HG02759 (cell line): ENCODE results near the gene EMX2.

Source experiments
- ATAC-seq: cut with Tn5 transposase; IDR thresholded peaks from one replicate; pipeline ENCODE4 v1.9.1; 2021; ENCODE audit warnings: mild to moderate bottlenecking, moderate library complexity; ENCODE audit not compliant: unreplicated experiment

Gene EMX2

GRCh38 chr10:117543225-117544003 lies 868 bp downstream of the EMX2 start:
- ATAC-seq = no peak

- ATAC-seq = no peak
Measured at GRCh38 chr10:117544004-117544701, 1.6 kb downstream of the EMX2 start.

GRCh38 chr10:117544711-117545140 lies 2.2 kb downstream of the EMX2 start:
- no peak for ATAC-seq

GRCh38 chr10:117545141-117546019 lies 2.8 kb downstream of the EMX2 start:
- no peak for ATAC-seq

GRCh38 chr10:117546020-117546580 lies 3.6 kb downstream of the EMX2 start:
- no peak for ATAC-seq

GRCh38 chr10:117546581-117547015 lies 4.1 kb downstream of the EMX2 start:
- ATAC-seq = no peak

- ATAC-seq = no peak
Measured at GRCh38 chr10:117547016-117547715, 4.6 kb downstream of the EMX2 start.

GRCh38 chr10:117547716-117548668 lies 5.4 kb downstream of the EMX2 start:
- ATAC-seq = no peak

GRCh38 chr10:117549100-117549585 lies 6.6 kb downstream of the EMX2 start:
- ATAC-seq = no peak

GRCh38 chr10:117550076-117550475 lies 7.5 kb downstream of the EMX2 start:
- no peak for ATAC-seq

GRCh38 chr10:117550599-117551329 lies 8.2 kb downstream of the EMX2 start:
- ATAC-seq = no peak

- ATAC-seq = no peak
Measured at GRCh38 chr10:117551330-117552155, 9.0 kb downstream of the EMX2 start.

GRCh38 chr10:117552156-117552631 lies 9.6 kb downstream of the EMX2 start:
- ATAC-seq = no peak

GRCh38 chr10:117552701-117553141 lies 10.2 kb downstream of the EMX2 start:
- ATAC-seq = no peak

- ATAC-seq = no peak
Measured at GRCh38 chr10:117553142-117553814, 10.7 kb downstream of the EMX2 start.

- no peak for ATAC-seq
Measured at GRCh38 chr10:117553815-117554172, 11.2 kb downstream of the EMX2 start.
